GM18502 (cell line): Measurements from ENCODE around the gene POLG2.
"Not testable (repeated sequence)": the region's sequence is repeated elsewhere in the genome, so short reads cannot be mapped to it uniquely, and the experiment has no call there.

ENCODE experiments used
- ATAC-seq: cut with Tn5 transposase; IDR thresholded peaks from one replicate; pipeline ENCODE4 v1.9.1; 2021; ENCODE audit warnings: mild to moderate bottlenecking; ENCODE audit not compliant: unreplicated experiment, poor library complexity

The POLG2 gene

GRCh38 chr17:64443086-64443760 is 53.6 kb downstream of the POLG2 start:
- no peak for ATAC-seq

DNA sequence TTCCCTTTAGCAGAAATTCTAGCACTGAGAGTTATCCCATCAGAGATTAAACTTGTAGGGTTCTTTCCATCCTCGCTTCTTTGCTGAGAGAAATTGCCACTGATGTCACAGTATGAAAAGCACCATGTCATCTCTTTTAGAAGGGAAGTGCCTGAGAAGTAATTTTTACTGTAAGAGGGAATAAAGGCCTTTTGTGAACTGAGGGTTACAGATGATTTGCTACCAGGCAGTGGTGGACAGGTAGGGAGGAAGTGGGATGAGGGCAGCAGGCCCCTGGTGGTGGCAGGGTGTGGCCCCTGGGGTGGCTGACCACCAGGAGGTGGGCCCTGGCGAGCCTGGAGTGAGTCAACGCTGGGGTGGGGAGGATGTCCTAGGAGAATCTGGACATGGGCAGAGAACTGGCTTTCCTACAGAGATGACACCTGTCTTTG is 54.3 kb downstream of the POLG2 start:
- no peak for ATAC-seq

GRCh38 chr17:64441772-64442540 is 54.9 kb downstream of the POLG2 start:
- ATAC-seq, result no peak

GRCh38 chr17:64439956-64440355 is 56.9 kb downstream of the POLG2 start:
- no peak for ATAC-seq

- ATAC-seq, result not testable (repeated sequence)
Measured at GRCh38 chr17:64439521-64439920, 57.3 kb downstream of the POLG2 start.

- no peak for ATAC-seq
Measured at GRCh38 chr17:64437944-64438525, 58.8 kb downstream of the POLG2 start.

GRCh38 chr17:64431534-64431933 is 65.3 kb downstream of the POLG2 start:
- ATAC-seq, result no peak

GRCh38 chr17:64430036-64430435 is 66.8 kb downstream of the POLG2 start:
- ATAC-seq, result not testable (repeated sequence)

GRCh38 chr17:64428406-64428805 is 68.4 kb downstream of the POLG2 start:
- ATAC-seq, result no peak
